NCI-H748 (cell line): ENCODE measurements around the gene STK32A.

ENCODE experiments used
- DNase-seq: peaks from one replicate; lab custom pipeline; 2025; ENCODE audit not compliant: unreplicated experiment; lab: John Stamatoyannopoulos, UW

STK32A gene

DNA sequence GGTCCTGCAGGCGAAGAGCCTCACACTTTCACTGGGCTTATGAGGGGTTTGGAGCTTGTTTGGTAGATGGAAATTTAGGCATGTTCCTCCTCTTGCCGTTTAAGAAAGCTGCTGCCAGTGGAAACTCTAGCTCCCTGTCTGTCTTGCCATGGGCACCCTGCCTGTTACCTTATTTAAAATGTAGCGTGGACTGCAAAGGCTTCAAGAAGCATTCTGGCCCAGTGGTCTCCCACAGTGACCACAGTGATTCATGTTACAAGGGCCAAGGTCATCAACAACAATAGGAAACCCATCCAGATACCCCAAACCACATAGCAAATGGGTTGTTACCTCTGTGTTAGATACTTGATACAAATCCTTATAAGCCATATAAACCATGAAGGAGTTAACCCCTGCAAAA is 178.4 kb downstream of the STK32A start:
- no peak for DNase-seq

DNA sequence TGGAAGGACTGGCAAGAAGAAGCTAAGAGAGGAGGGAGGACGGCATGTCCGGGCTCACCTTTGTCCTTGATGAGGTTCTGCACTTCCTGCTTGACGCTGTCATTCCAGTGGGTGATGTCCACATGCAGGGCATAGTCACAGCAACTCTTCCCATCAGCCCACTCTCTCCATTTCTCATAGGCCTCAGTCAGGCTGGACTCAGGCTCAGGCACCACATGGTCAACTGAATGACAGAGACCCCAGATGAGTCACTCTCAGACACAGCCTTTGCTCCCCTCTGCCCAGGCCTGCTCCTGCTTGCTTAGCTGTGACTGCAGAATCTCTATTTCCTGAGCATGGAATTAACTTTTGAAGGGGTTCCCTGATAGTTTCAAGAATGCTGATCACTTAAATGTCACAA is 180.8 kb downstream of the STK32A start:
- no peak for DNase-seq

DNA sequence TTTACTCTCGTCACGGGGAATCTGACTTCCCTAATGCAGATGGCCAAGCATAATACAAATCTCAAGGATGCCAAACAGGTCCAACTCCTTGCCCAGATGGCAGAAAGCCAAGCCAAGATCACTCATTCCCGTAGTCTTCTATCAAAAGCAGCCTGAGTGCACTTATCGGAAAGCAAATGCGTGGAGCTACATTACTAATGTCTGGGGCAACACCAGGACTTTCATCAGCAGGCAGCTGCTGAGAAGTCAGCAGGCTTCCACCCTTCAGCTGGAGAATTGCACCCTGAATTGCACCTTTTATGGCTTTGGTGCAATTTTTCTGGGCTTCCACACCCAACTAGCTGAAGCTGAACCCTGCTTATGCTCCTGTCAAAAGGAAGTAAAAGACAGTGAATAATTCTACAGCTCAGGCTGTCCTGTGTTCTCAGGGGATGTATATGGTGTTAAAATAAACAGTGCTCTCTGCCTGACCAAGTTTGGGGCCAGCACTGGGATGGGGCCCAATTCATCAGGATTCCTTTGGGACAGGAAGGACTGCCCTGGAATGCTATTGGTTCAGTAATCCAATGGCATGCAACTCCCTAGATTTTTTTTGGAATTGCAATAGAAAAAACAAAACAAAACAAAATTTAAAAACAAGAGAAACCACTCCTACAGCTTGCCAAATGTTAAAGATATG is 182.4 kb downstream of the STK32A start:
- DNase-seq = no peak

- DNase-seq = no peak
These were observed 183.8 kb downstream of the STK32A start for GRCh38 chr5:147418613-147419012.

- DNase-seq = no peak
These were observed 192.0 kb downstream of the STK32A start for GRCh38 chr5:147426640-147427327.

DNA sequence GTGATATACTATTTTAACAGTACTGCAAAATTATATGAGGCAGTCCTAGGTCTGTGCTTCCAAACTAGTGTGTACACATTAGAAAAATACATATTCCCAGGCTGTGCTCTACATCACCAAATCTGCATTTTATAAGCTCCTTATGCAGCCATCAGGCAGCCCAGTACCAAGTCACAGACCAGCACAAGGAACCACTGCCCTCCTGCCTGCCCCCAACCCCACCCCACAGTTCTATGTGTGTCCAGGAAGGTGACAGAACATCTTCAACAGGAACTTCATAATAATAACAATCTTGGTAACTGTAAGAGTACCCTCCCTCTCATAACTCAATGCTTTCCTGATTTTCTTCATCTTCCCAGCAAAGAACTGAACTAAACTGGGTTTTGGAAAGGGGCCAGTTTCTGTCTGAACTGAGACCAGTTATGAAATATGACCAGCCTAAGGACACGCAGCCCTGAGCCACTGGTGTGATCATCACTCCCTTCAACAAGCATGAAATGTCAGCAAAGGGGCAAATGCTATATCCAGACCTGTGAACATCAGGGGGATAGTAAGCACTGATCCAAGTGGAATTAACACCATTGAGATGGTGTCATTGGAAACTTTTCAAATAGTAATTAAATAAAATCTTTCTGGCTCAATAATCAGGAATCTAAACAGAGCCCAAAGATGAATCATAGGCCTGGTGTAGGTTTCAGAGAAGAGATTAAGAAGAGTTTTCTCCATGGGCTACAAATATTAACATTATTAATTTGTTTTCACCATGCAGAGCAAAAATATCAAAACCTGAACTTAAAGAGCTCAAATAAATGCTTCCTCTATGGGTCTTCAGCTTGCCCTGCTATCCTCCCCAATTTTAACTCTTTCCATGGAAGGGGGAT is 192.9 kb downstream of the STK32A start:
- DNase-seq = no peak

DNA sequence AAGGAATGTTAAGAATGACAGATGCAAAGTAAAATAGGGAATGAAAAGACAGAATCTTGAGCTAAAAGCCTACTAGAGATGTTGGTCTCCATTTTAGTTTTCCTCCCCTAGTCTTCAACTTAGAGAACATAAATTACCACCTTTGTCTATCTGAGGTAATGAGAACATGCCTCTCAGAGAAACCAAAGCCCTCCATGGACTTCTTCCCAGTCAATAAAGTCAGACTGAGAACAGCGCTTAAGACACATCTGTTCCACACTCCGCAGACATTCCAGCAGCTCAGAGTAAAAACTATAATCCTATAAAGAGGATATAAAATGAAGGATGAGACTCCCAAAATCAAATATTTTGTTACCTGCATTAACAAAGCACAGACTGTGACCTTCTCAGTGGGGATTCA is 195.8 kb downstream of the STK32A start:
- DNase-seq = no peak

GRCh38 chr5:147431586-147431985 is 196.8 kb downstream of the STK32A start:
- DNase-seq = no peak

DNA sequence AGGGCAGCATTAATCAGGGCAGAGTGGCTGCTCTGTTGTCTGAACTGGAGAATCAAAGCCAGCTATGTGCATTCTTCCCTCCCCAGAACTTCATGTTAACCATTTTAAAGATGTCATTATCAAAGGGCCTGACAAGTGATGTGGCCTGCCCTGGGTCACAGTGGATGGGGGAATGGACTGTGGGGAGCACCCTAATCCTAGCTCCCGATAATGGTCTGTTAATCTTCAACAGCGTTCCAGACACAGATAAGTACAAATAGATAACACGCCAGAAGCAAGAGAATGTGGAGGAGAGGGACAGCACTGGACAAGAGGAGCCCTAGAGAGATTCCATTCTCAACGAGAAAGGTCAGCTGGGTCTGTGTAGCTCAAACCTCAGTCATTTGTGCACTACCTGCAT is 197.5 kb downstream of the STK32A start:
- DNase-seq = no peak

GRCh38 chr5:147434049-147434448 is 199.2 kb downstream of the STK32A start:
- no peak for DNase-seq

DNA sequence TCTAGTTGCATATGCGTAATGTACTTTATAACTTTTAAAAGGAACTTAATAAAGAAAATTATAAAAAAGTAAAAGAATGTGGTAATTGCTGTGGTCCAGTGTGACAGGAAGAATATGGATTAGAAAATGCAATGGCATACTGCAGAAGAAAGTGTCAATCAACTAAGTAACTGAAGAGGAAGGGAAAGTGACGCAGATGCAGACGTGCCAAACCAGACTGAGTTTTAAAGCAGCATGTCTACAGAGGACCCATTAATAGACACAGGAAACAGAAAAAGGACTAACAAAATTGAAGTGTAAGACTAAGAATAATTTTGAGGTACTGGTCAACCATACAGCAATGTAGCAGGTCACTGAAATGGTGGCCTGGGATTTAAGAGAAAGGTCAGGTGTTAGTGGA is 201.8 kb downstream of the STK32A start:
- DNase-seq = no peak

DNA sequence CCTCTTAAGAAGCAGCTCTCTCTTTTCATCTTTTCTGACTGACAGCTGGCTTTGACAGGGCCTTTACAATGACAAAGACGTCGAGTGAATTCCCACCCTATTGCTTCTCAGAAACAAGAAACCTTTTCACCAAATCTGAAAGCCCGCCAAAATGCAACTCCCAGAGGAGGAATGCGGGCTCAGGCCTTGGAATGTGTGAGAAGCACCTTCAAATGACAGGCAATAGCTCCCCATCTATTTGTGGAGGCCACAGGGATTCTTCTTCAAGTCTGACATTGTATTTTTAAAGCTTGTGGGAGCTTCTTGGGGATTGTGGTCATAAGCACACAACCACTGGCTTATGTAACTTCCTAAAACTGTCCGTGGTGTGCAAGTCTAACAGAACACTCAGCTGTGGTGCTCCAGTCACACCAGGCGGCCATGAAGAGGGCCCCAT is 202.4 kb downstream of the STK32A start:
- DNase-seq = no peak
